SK-N-SH (cell line): ENCODE results near the gene LARP1B. TPM values are rescaled to one million over a fixed set of nuclear protein-coding genes. Genes with fewer than 3 reads are reported as not detected.

Experiments
- CTCF ChIA-PET: fragments of 300-600, 350-600 bp; formaldehyde crosslinking; extraction: SDS; loops from one replicate; lab custom pipeline; 2021; lab: Yijun Ruan, JAX
- POLR2A ChIA-PET: fragments of 350-600 bp; sonication (Branson Sonifier 250); formaldehyde crosslinking; extraction: SDS; loops from one replicate; lab custom pipeline; 2020; ENCODE audit warnings: antibody characterized with exemption, inconsistent platforms; lab: Yijun Ruan, JAX
- DNase-seq: peaks from one replicate; pipeline ENCODE4 v3.0.0; 2012
- H2AFZ ChIP-seq: fragments of 200-600 bp; sonication (generic); 2 replicates; pipeline ENCODE4 v1.8.1; 2016; ENCODE audit warnings: antibody characterized with exemption, mild to moderate bottlenecking, low read depth
- H3F3A ChIP-seq: fragments of 200-600 bp; sonication (generic); replicated peaks from 2 replicates; pipeline ENCODE3; 2016; ENCODE audit warnings: antibody characterized with exemption, mild to moderate bottlenecking; ENCODE audit not compliant: insufficient read depth
- H3K27ac ChIP-seq, 2 experiments: fragments of 200-500 bp in 1 of 2; fragments of 200-600 bp in 1 of 2; sonication (Bioruptor generic) in 1 of 2; sonication (generic), shearing (Covaris generic) in 1 of 2; 2 replicates each; pipeline versions ENCODE4 v1.5.1 to v1.6.1; 2014 to 2016; ENCODE audit warnings: low read depth in 2 of 2, inconsistent platforms in 1 of 2, low read length in 1 of 2, mild to moderate bottlenecking in 1 of 2, mixed read lengths in 1 of 2
- H3K27me3 ChIP-seq: fragments of 200-600 bp; sonication (generic), shearing (Covaris generic); 2 replicates; pipeline ENCODE4 v1.6.1; 2016; ENCODE audit warnings: mixed run types; ENCODE audit not compliant: insufficient read depth
- H3K36me3 ChIP-seq, 2 experiments: fragments of 200-500 bp in 1 of 2; fragments of 200-600 bp in 1 of 2; sonication (Bioruptor generic) in 1 of 2; sonication (generic) in 1 of 2; replicated peaks in 1 of 2; 2 replicates each; pipeline versions ENCODE3 to v1.5.1; 2014 to 2016; ENCODE audit warnings: low read length in 1 of 2, mild to moderate bottlenecking in 1 of 2; ENCODE audit not compliant: insufficient read depth in 2 of 2, control insufficient read depth in 1 of 2
- H3K4me1 ChIP-seq, 2 experiments: fragments of 200-500 bp in 1 of 2; fragments of 200-600 bp in 1 of 2; sonication (Bioruptor generic) in 1 of 2; sonication (generic), shearing (Covaris generic) in 1 of 2; 2 replicates each; pipeline versions ENCODE4 v1.5.1 to v1.6.1; 2014 to 2016; ENCODE audit warnings: low read depth in 1 of 2, low read length in 1 of 2, mixed run types in 1 of 2; ENCODE audit not compliant: insufficient read depth in 2 of 2, control insufficient read depth in 1 of 2
- H3K4me2 ChIP-seq: fragments of 200-600 bp; sonication (generic), shearing (Covaris generic); 2 replicates; pipeline ENCODE4 v1.6.1; 2017; ENCODE audit warnings: mixed run types
- H3K4me3 ChIP-seq, 2 experiments: fragments of 200-500 bp in 1 of 2; fragments of 200-600 bp in 1 of 2; sonication (Bioruptor generic) in 1 of 2; sonication (generic), shearing (Covaris generic) in 1 of 2; 2 replicates each; pipeline versions ENCODE4 v1.5.1 to v1.8.1; 2014 to 2016; ENCODE audit warnings: low read depth in 2 of 2, inconsistent platforms in 1 of 2, low read length in 1 of 2, mild to moderate bottlenecking in 1 of 2, mixed read lengths in 1 of 2, moderate library complexity in 1 of 2
- H3K79me2 ChIP-seq: fragments of 200-600 bp; sonication (generic); 2 replicates; pipeline ENCODE4 v1.8.1; 2017; ENCODE audit warnings: mild to moderate bottlenecking; ENCODE audit not compliant: insufficient read depth
- H3K9ac ChIP-seq: fragments of 200-600 bp; sonication (generic); 2 replicates; pipeline ENCODE4 v1.6.1; 2017; ENCODE audit warnings: mixed run types
- H3K9me2 ChIP-seq: fragments of 200-600 bp; sonication (generic); 2 replicates; pipeline ENCODE4 v1.6.1; 2017; ENCODE audit warnings: mixed run types
- H3K9me3 ChIP-seq: fragments of 200-600 bp; sonication (generic); 2 replicates; pipeline ENCODE4 v1.6.1; 2017; ENCODE audit warnings: mixed run types, mild to moderate bottlenecking, moderate library complexity
- H4K20me1 ChIP-seq: fragments of 200-600 bp; sonication (generic); 2 replicates; pipeline ENCODE4 v1.6.1; 2017; ENCODE audit warnings: mild to moderate bottlenecking, mixed run types; ENCODE audit not compliant: insufficient read depth
- CHD2 ChIP-seq: fragments of 150-350 bp; IDR thresholded peaks from 2 replicates; pipeline ENCODE4 v1.6.1; 2018; ENCODE audit warnings: low read length; ENCODE audit not compliant: partially characterized antibody
- EP300 ChIP-seq, 2 experiments: IDR thresholded peaks; 2 replicates each; pipeline versions ENCODE4 v1.4.0 to v1.6.1; 2012; ENCODE audit warnings: borderline replicate concordance in 1 of 2, low read depth in 1 of 2, low read length in 1 of 2
- EZH2phosphoT487 ChIP-seq: fragments of 200-600 bp; sonication (generic); IDR thresholded peaks from 2 replicates; pipeline ENCODE4 v1.6.1; 2017; ENCODE audit warnings: low read depth, mixed run types, mild to moderate bottlenecking, antibody characterized with exemption, moderate library complexity, borderline replicate concordance
- FOSL2 ChIP-seq: IDR thresholded peaks from 2 replicates; pipeline ENCODE4 v1.4.0; 2012; ENCODE audit warnings: low read depth, mild to moderate bottlenecking, moderate library complexity, borderline replicate concordance
- FOXJ3 ChIP-seq: sonication (generic); formaldehyde crosslinking; IDR thresholded peaks from 2 replicates; pipeline ENCODE4 v1.5.1; 2020; ENCODE audit warnings: mild to moderate bottlenecking, missing genetic modification reagents
- GABPA ChIP-seq: IDR thresholded peaks from 2 replicates; pipeline ENCODE4 v1.4.0; 2012; ENCODE audit warnings: low read depth, mild to moderate bottlenecking
- GATA2 ChIP-seq: sonication (generic); formaldehyde crosslinking; IDR thresholded peaks from 2 replicates; pipeline ENCODE4 v1.5.0; 2020; ENCODE audit warnings: mild to moderate bottlenecking, missing genetic modification reagents
- MAX ChIP-seq: IDR thresholded peaks from 2 replicates; pipeline ENCODE4 v1.4.0; 2012; ENCODE audit warnings: low read depth
- MEF2A ChIP-seq: IDR thresholded peaks from 2 replicates; pipeline ENCODE4 v1.4.0; 2012; ENCODE audit warnings: low read depth, borderline replicate concordance
- RAD21 ChIP-seq: IDR thresholded peaks from 2 replicates; pipeline ENCODE4 v1.6.1; 2012; ENCODE audit warnings: mild to moderate bottlenecking, low read length
- RCOR1 ChIP-seq: fragments of 150-350 bp; IDR thresholded peaks from 2 replicates; pipeline ENCODE4 v1.6.1; 2017; ENCODE audit warnings: antibody characterized with exemption, low read length
- RXRA ChIP-seq: IDR thresholded peaks from 2 replicates; pipeline ENCODE4 v1.4.0; 2012; ENCODE audit warnings: low read depth, mild to moderate bottlenecking, borderline replicate concordance
- TAF1 ChIP-seq: IDR thresholded peaks from 2 replicates; pipeline ENCODE4 v1.6.1; 2012; ENCODE audit warnings: low read depth, mild to moderate bottlenecking, low read length, moderate library complexity, borderline replicate concordance
- TCF12 ChIP-seq: IDR thresholded peaks from 2 replicates; pipeline ENCODE4 v1.4.0; 2012
- YY1 ChIP-seq: IDR thresholded peaks from 2 replicates; pipeline ENCODE4 v1.4.0; 2012; ENCODE audit warnings: low read depth, mild to moderate bottlenecking
- WGBS: methylation state at CpG from one replicate; pipeline ENCODE4 v1.1.6; 2017; ENCODE audit warnings: low lambda C conversion rate; 5-methylcytosine and 5-hydroxymethylcytosine counted together
- polyA plus RNA-seq, 3 experiments: library from polyadenylated mRNA; depleted of rRNA; stranded (reverse); fragments of >200 nt; gene quantifications; 2 replicates each; pipeline ENCODE4 v1.2.3, GENCODE V29; 2012
- TF ChIP-seq, protein P1 (sequence below): IDR thresholded peaks from 2 replicates; pipeline ENCODE4; 2012
- TF ChIP-seq, protein P2 (sequence below): fragments of 150-350 bp; IDR thresholded peaks from 2 replicates; pipeline ENCODE4 v1.6.1; 2017; ENCODE audit warnings: antibody characterized with exemption, low read length, low read depth, borderline replicate concordance

Gene LARP1B
- polyA plus RNA-seq, 1 of the 3 experiments (the other 2 are of a cell fraction) = 4.8 TPM

DNA sequence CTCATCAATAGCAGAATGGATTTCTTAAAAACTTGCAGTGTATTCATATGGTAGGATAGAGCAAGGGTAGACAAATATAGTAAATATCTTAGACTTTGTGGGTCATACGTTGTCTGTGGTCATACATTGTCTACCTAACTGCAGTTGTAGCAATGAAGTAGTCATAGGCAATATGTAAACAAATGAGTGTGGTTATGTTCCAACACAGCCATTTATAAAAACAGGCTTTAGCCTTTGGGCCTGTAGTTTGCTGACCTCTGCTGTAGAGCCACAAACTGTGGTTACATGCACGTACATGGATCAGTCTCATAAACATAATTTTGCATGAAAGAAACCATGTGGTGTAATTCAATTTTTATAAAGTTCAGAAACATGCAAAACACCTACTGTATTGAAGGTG is 98.9 kb downstream of the LARP1B start:
- no peak for DNase-seq
- Histone ChIP-seq H4K20me1 (no peaks in the 10 kb centered on the region), H3K4me1 (peaks cover 0 to 11% of the 10 kb centered on the region in 2 experiments; a peak in 2 of 4 replicates)

GRCh38 chr4:128161138-128161537 is 100.0 kb downstream of the LARP1B start:
- POLR2A ChIA-PET = no interaction called here
- Histone ChIP-seq H3K36me3 (peaks cover 0 to 14% of the 10 kb centered on the region in 2 experiments), H3K27ac (no peak overlapping the region)
- TF ChIP-seq, protein P1, sequence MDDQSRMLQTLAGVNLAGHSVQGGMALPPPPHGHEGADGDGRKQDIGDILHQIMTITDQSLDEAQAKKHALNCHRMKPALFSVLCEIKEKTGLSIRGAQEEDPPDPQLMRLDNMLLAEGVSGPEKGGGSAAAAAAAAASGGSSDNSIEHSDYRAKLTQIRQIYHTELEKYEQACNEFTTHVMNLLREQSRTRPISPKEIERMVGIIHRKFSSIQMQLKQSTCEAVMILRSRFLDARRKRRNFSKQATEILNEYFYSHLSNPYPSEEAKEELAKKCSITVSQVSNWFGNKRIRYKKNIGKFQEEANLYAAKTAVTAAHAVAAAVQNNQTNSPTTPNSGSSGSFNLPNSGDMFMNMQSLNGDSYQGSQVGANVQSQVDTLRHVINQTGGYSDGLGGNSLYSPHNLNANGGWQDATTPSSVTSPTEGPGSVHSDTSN = no peak
- no peak for TF ChIP-seq CHD2
- no peak for TF ChIP-seq YY1
- TF ChIP-seq TCF12 = no peak
- no peak for TF ChIP-seq FOXJ3 (CRISPR knock-in tag)
- TF ChIP-seq, all 33 proteins: peak for 0
- Histone ChIP-seq H3K9me2 (no peaks in the 10 kb centered on the region), H3K27me3 (no peaks in the 10 kb centered on the region), H3K4me1 (peaks cover 0 to 11% of the 10 kb centered on the region in 2 experiments; a peak in 2 of 4 replicates), H2AFZ (no peak overlapping the region), H4K20me1 (no peaks in the 10 kb centered on the region), H3K4me3 (no peak overlapping the region), H3K9me3 (no peaks in the 10 kb centered on the region), H3K4me2 (no peak overlapping the region), H3F3A (peaks cover 8% of the 10 kb centered on the region), H3K79me2 (no peaks in the 10 kb centered on the region), H3K9ac (no peak overlapping the region)
- CTCF ChIA-PET = interaction anchor here (1.0 kb wide), 1 partner anchor 31 kb away, joined by 3 read pairs; no protein-coding TSS in a partner anchor
- WGBS = 100% methylated on average over 1 of the region's 1 CpG
- no peak for DNase-seq

More for the DNA sequence above, 98.9 kb downstream of the LARP1B start:
- H3K79me2 ChIP-seq = no peaks in the 10 kb centered on the region
- WGBS = 75% methylated on average over 2 of the region's 2 CpGs
- H3K9ac ChIP-seq = no peak overlapping the region
- POLR2A ChIA-PET = no interaction called here
- H3K9me2 ChIP-seq = no peaks in the 10 kb centered on the region
- no peak overlapping the region for H3K4me3 ChIP-seq
- no peaks in the 10 kb centered on the region for H3K9me3 ChIP-seq
- H3K36me3 ChIP-seq = peaks cover 0 to 14% of the 10 kb centered on the region in 2 experiments
- CTCF ChIA-PET = no interaction called here
- H3K27ac ChIP-seq = no peak overlapping the region
- no peak overlapping the region for H3K4me2 ChIP-seq
- H3F3A ChIP-seq = peaks cover 8% of the 10 kb centered on the region
- H3K27me3 ChIP-seq = no peaks in the 10 kb centered on the region
- H2AFZ ChIP-seq = no peak overlapping the region
- TF ChIP-seq RAD21 (0 out of 2 replicates have a peak, but pooled peaks have one; percentile 3), GABPA (no peak)

DNA sequence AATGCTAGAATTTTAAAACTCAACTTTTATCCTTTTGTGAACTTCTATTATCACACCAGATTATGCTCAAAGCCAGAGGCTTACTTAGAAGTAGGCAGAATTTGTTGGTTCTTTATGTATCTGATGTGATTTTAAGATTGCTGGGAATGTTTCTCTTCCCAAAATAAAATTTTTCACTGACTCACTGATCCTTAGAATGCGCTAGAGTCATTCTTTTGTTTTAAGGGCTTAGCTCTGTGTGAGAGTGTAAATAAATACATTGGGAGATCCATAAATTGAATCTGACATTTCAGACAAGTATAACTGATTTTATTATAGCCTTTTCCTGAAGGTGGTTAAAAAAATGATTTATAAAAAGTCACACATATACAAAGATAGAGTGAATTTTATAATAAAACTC is 101.3 kb downstream of the LARP1B start:
- Histone ChIP-seq H3K27ac (peak overlapping the region in 1 of 2 experiments; percentile 1; a peak in 1 of 4 replicates), H3K4me3 (no peak overlapping the region), H3K79me2 (no peaks in the 10 kb centered on the region), H3K27me3 (no peaks in the 10 kb centered on the region), H3K4me2 (no peak overlapping the region), H3K4me1 (peaks cover 0 to 11% of the 10 kb centered on the region in 2 experiments; a peak in 2 of 4 replicates), H3F3A (peaks cover 8% of the 10 kb centered on the region), H3K36me3 (peaks cover 0 to 11% of the 10 kb centered on the region in 2 experiments), H3K9ac (no peak overlapping the region), H3K9me3 (no peaks in the 10 kb centered on the region), H3K9me2 (no peaks in the 10 kb centered on the region), H2AFZ (no peak overlapping the region), H4K20me1 (no peaks in the 10 kb centered on the region)
- POLR2A ChIA-PET = no interaction called here
- CTCF ChIA-PET = no interaction called here
- 98% methylated on average over 1 of the region's 1 CpG for WGBS
- no peak for DNase-seq
- no peak for TF ChIP-seq GABPA
- TF ChIP-seq, protein P2, sequence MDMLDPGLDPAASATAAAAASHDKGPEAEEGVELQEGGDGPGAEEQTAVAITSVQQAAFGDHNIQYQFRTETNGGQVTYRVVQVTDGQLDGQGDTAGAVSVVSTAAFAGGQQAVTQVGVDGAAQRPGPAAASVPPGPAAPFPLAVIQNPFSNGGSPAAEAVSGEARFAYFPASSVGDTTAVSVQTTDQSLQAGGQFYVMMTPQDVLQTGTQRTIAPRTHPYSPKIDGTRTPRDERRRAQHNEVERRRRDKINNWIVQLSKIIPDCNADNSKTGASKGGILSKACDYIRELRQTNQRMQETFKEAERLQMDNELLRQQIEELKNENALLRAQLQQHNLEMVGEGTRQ = no peak
- TF ChIP-seq TCF12 = no peak
- TF ChIP-seq CHD2 = no peak
- TF ChIP-seq, protein P1 = no peak
- no peak for TF ChIP-seq EP300 (IDR thresholded peaks at IDR 0.05; ENCODE audit: borderline replicate concordance in 1 of 2, low read depth in 1 of 2, low read length in 1 of 2)
- TF ChIP-seq TAF1 = no peak
- TF ChIP-seq MAX = no peak
- TF ChIP-seq FOXJ3 (CRISPR knock-in tag) = no peak
- TF ChIP-seq MEF2A = no peak
- no peak for TF ChIP-seq EZH2phosphoT487
- no peak for TF ChIP-seq FOSL2
- TF ChIP-seq GATA2 (CRISPR knock-in tag) = no peak
- no peak for TF ChIP-seq RCOR1
- no peak for TF ChIP-seq RXRA
